MM.1S (cell line): ENCODE data around the gene OGDHL.

Experiments used
- DNase-seq: peaks from one replicate; pipeline ENCODE4 v3.0.0-alpha.2; 2015
- H2AFZ ChIP-seq: fragments of 300-600 bp; sonication (generic); 2 replicates; pipeline ENCODE4 v1.6.0; 2016; ENCODE audit warnings: antibody characterized with exemption, low read length
- H3F3A ChIP-seq: fragments of 300-600 bp; sonication (generic); 2 replicates; pipeline ENCODE4 v1.6.1; 2016; ENCODE audit warnings: mild to moderate bottlenecking, antibody characterized with exemption, low read length, moderate library complexity, mixed read lengths; ENCODE audit not compliant: insufficient read depth
- H3K27ac ChIP-seq: fragments of 300-600 bp; sonication (generic); 2 replicates; pipeline ENCODE4 v1.5.1; 2016; ENCODE audit warnings: mild to moderate bottlenecking, low read length
- H3K27me3 ChIP-seq: fragments of 300-600 bp; sonication (generic); replicated peaks from 2 replicates; pipeline ENCODE4 v1.6.0; 2016; ENCODE audit warnings: low read length; ENCODE audit not compliant: insufficient read depth
- H3K36me3 ChIP-seq: fragments of 300-600 bp; sonication (generic); replicated peaks from 2 replicates; pipeline ENCODE4 v1.6.1; 2016; ENCODE audit warnings: mild to moderate bottlenecking, low read length, mixed read lengths; ENCODE audit not compliant: insufficient read depth
- H3K4me1 ChIP-seq: fragments of 300-600 bp; sonication (generic); 2 replicates; pipeline ENCODE4 v1.6.1; 2016; ENCODE audit warnings: low read length, mixed read lengths
- H3K4me2 ChIP-seq: fragments of 300-600 bp; sonication (generic); 2 replicates; pipeline ENCODE4 v1.6.0; 2016; ENCODE audit warnings: low read depth, low read length
- H3K4me3 ChIP-seq: fragments of 300-600 bp; sonication (generic); 2 replicates; pipeline ENCODE4 v1.5.1; 2016; ENCODE audit warnings: low read length, mixed read lengths
- H3K79me2 ChIP-seq: fragments of 300-600 bp; sonication (generic); 2 replicates; pipeline ENCODE4 v1.6.1; 2016; ENCODE audit warnings: mixed run types, low read length, mixed read lengths
- H3K9ac ChIP-seq: fragments of 300-600 bp; sonication (generic); 2 replicates; pipeline ENCODE4 v1.6.1; 2016; ENCODE audit warnings: low read length, mixed read lengths
- H3K9me2 ChIP-seq: fragments of 300-600 bp; sonication (generic); replicated peaks from 2 replicates; pipeline ENCODE4 v1.6.1; 2016; ENCODE audit warnings: mild to moderate bottlenecking, low read length, mixed read lengths; ENCODE audit not compliant: insufficient read depth
- H3K9me3 ChIP-seq: fragments of 300-600 bp; sonication (generic); replicated peaks from 2 replicates; pipeline ENCODE4 v1.6.1; 2016; ENCODE audit warnings: mild to moderate bottlenecking, low read length, mixed read lengths; ENCODE audit not compliant: insufficient read depth
- H4K20me1 ChIP-seq: fragments of 300-600 bp; sonication (generic); 2 replicates; pipeline ENCODE4 v1.6.1; 2016; ENCODE audit warnings: mild to moderate bottlenecking, low read length, moderate library complexity, mixed read lengths; ENCODE audit not compliant: insufficient read depth
- EZH2 ChIP-seq: fragments of 300-600 bp; sonication (generic); optimal IDR thresholded peaks from 2 replicates; pipeline ENCODE3; 2017; ENCODE audit warnings: low read depth, mild to moderate bottlenecking, antibody characterized with exemption, low read length, mixed read lengths
- EZH2phosphoT487 ChIP-seq: fragments of 300-600 bp; sonication (generic); IDR thresholded peaks from 2 replicates; pipeline ENCODE4 v1.6.1; 2018; ENCODE audit warnings: antibody characterized with exemption, low read length
- TF ChIP-seq, protein P1 (sequence below): fragments of 300-600 bp; sonication (generic); IDR thresholded peaks from 2 replicates; pipeline ENCODE4 v1.5.1; 2016; ENCODE audit warnings: antibody characterized with exemption, low read length, mixed read lengths

Gene OGDHL

GRCh38 chr10:49750546-49750945 is 11.6 kb downstream of the OGDHL start:
- H3K9me2 ChIP-seq = no peaks in the 10 kb centered on the region

DNA sequence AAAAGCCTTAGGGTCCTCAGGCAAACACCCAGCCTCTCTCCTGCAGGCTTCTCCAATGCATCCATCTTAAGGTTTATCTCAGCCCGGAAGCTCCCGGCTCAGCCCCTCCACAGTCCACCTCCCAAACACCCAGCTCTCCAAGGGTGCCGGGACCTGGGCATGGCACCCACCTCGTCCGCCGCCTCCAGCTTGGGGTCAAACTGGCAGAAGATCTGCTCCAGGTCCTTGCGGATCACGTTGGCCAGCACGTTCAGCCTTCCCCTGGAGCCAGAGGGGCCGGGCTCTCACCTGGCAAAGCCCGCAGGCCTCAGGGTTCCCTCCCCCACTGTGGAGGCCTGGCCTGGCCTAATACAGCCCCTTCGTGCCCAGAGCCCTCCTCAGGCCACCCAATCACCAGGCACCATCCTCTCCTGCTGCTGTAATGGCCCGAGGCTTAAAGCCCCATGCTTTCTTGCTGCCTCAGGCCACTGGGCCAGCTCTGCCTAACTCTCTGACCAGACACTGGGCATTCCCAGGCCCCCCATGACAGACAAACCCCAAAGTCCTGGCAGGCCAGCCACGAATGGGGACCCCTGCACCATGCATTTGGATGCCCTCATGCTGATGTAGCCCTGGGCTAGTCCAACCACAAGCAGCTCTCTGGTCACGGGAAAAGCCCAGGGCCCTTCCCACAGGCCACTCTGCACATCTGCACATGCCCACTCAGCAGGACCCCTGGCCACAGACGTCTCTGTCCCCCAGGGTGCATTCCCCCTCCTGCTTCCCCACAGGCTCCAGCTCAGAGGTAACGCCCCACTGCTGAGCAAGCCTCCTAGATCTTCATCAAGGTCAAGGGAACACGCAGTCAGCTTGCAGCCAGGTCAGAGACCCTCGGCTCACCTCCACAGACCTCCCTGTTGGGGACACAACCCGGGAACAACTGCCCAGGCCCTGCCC is 12.3 kb downstream of the OGDHL start:
- H3K27ac ChIP-seq = no peak overlapping the region
- no peak overlapping the region for H3K4me3 ChIP-seq
- no peak overlapping the region for H3K4me2 ChIP-seq
- no peaks in the 10 kb centered on the region for H3K79me2 ChIP-seq
- no peaks in the 10 kb centered on the region for H3F3A ChIP-seq
- H3K9me2 ChIP-seq = no peaks in the 10 kb centered on the region
- DNase-seq = no peak
- H3K27me3 ChIP-seq = no peaks in the 10 kb centered on the region; the same call in 1 of the 2 replicates
- H3K4me1 ChIP-seq = no peaks in the 10 kb centered on the region
- H3K9me3 ChIP-seq = no peaks in the 10 kb centered on the region
- H4K20me1 ChIP-seq = no peaks in the 10 kb centered on the region
- H3K36me3 ChIP-seq = no peaks in the 10 kb centered on the region
- TF ChIP-seq EZH2phosphoT487 (no peak), EZH2 (no peak)
- TF ChIP-seq, protein P1, sequence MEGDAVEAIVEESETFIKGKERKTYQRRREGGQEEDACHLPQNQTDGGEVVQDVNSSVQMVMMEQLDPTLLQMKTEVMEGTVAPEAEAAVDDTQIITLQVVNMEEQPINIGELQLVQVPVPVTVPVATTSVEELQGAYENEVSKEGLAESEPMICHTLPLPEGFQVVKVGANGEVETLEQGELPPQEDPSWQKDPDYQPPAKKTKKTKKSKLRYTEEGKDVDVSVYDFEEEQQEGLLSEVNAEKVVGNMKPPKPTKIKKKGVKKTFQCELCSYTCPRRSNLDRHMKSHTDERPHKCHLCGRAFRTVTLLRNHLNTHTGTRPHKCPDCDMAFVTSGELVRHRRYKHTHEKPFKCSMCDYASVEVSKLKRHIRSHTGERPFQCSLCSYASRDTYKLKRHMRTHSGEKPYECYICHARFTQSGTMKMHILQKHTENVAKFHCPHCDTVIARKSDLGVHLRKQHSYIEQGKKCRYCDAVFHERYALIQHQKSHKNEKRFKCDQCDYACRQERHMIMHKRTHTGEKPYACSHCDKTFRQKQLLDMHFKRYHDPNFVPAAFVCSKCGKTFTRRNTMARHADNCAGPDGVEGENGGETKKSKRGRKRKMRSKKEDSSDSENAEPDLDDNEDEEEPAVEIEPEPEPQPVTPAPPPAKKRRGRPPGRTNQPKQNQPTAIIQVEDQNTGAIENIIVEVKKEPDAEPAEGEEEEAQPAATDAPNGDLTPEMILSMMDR = no peak
- no peak overlapping the region for H3K9ac ChIP-seq
- H2AFZ ChIP-seq = no peak overlapping the region

More at GRCh38 chr10:49750546-49750945, 11.6 kb downstream of the OGDHL start:
- H4K20me1 ChIP-seq = no peaks in the 10 kb centered on the region
- no peak overlapping the region for H3K9ac ChIP-seq
- no peaks in the 10 kb centered on the region for H3K9me3 ChIP-seq
- H3F3A ChIP-seq = no peaks in the 10 kb centered on the region
- H3K27ac ChIP-seq = no peak overlapping the region
- no peak overlapping the region for H2AFZ ChIP-seq
- H3K4me2 ChIP-seq = no peak overlapping the region
- no peaks in the 10 kb centered on the region for H3K79me2 ChIP-seq
- TF ChIP-seq EZH2phosphoT487 = no peak
- TF ChIP-seq EZH2 = no peak
- TF ChIP-seq, protein P1 = no peak
- H3K27me3 ChIP-seq = no peaks in the 10 kb centered on the region; the same call in 1 of the 2 replicates
- no peak for DNase-seq
- H3K4me3 ChIP-seq = no peak overlapping the region
- no peaks in the 10 kb centered on the region for H3K4me1 ChIP-seq
- no peaks in the 10 kb centered on the region for H3K36me3 ChIP-seq

GRCh38 chr10:49749144-49749543 is 13.0 kb downstream of the OGDHL start:
- H3K27me3 ChIP-seq = no peaks in the 10 kb centered on the region; the same call in 1 of the 2 replicates
- no peaks in the 10 kb centered on the region for H3F3A ChIP-seq
- H3K9ac ChIP-seq = no peak overlapping the region
- H3K4me1 ChIP-seq = no peaks in the 10 kb centered on the region
- no peaks in the 10 kb centered on the region for H4K20me1 ChIP-seq
- DNase-seq = no peak
- H3K36me3 ChIP-seq = no peaks in the 10 kb centered on the region
- H3K79me2 ChIP-seq = no peaks in the 10 kb centered on the region
- no peak overlapping the region for H3K27ac ChIP-seq
- H3K4me2 ChIP-seq = no peak overlapping the region
- no peaks in the 10 kb centered on the region for H3K9me3 ChIP-seq
- H2AFZ ChIP-seq = no peak overlapping the region
- H3K9me2 ChIP-seq = no peaks in the 10 kb centered on the region
- no peak overlapping the region for H3K4me3 ChIP-seq
- TF ChIP-seq EZH2phosphoT487 = no peak
- TF ChIP-seq EZH2 = no peak
- TF ChIP-seq, protein P1 = no peak
